ENCODE results near the gene MYRF. TPM values are rescaled to one million over a fixed set of nuclear protein-coding genes. Genes with fewer than 3 reads are reported as not detected.

MYRF gene
- total RNA-seq, 2 experiments from 2014 or later, result 0.19 to 1.1 TPM

DNA sequence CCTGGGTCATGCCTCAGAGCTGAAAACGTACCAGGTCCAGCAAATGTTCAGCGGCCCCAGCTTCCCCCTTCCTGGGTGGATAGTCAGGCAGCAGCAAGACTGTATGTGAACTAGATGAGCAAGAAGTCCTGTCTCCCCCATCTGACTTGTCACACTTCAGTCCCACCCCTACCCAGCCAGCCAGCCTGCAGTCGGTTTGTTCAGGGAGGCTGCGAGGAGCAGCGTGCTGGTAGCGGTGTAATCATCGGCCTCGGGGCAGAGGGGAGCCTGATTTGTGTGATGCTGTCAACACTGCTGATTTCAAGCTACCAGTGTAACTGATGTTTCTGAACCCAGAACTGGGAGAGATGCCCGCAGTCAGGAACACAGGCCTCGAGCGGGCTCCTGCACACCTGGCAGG, 30.4 kb downstream of the MYRF start:
- H3K4me3 ChIP-seq (ENCODE audit: low read depth, low read length, poor library complexity, severe bottlenecking), result no peak overlapping the region
- TF ChIP-seq EZH2phosphoT487 (IDR thresholded peaks at IDR 0.05; ENCODE audit: borderline replicate concordance, low read depth, low read length), result no peak
- no peak for TF ChIP-seq CTCF (conservative IDR thresholded peaks at IDR 0.05; ENCODE audit: low read length)
- no peak overlapping the region for H2AFZ ChIP-seq (ENCODE audit: low read length)
- H3K9me3 ChIP-seq (ENCODE audit: low read length), result no peaks in the 10 kb centered on the region
- POLR2A ChIA-PET, result interaction anchor here (0.9 kb wide), 1 partner anchor 10 kb away, joined by 3 read pairs; no protein-coding TSS in a partner anchor
- no peaks in the 10 kb centered on the region for H3K4me1 ChIP-seq (ENCODE audit: insufficient read depth, low read length, poor library complexity, severe bottlenecking)
- no peaks in the 10 kb centered on the region for H3K79me2 ChIP-seq (ENCODE audit: insufficient read depth, low read depth, low read length)
- peaks cover 29% of the 10 kb centered on the region for H3K36me3 ChIP-seq (ENCODE audit: insufficient read depth, low read length)
- no peaks in the 10 kb centered on the region for H3K9me2 ChIP-seq (ENCODE audit: insufficient read depth, low read length)
- H3K4me2 ChIP-seq (ENCODE audit: low read length), result no peak overlapping the region
- H4K20me1 ChIP-seq (ENCODE audit: insufficient read depth, low read length), result no peaks in the 10 kb centered on the region
- no TSS peak for BruUV-seq (replicated peaks)
- no peak for DNase-seq (ENCODE audit: low spot score)
- no peak overlapping the region for H3K27ac ChIP-seq (ENCODE audit: low read depth, low read length, poor library complexity, severe bottlenecking)
- intact Hi-C loops (cut with micrococcal nuclease; ENCODE audit: unreplicated experiment), result no loop called here
- CTCF ChIA-PET (ENCODE audit: unreplicated experiment), result no interaction called here

DNA sequence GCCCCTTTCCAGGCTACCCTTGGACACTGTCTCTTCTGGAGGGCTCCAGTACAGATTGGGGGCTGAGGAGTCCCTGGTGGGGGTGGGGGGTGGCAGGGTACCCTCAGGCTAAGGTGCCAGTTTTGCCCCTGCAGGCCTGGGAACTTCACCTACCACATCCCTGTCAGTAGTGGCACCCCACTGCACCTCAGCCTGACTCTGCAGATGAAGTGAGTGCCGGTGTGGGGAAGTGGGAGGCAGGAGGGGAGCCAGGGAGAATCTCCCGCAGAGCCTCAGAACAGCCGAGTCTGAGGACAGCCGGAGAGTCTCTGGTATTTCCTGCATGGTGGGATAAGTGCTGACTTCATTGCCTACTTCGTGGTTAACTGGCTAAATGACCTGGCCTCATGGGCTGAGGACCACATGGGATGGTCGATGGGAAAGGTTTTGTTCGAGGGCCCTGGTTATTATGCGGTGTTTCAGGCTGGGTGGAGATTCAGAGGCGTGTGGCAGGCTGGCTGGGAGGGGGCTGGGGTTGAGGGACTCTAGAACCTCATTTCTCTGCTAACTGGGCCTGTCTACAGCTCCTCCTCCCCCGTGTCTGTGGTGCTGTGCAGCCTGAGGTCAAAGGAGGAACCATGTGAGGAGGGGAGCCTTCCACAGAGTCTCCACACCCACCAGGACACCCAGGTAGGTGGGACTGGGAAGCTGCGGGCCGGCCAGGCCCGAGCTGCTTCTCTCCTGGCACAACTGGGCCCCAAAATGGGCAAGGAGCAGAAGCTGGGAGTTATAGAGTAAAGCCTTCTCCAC, 31.5 kb downstream of the MYRF start:
- no peak overlapping the region for H3K4me2 ChIP-seq (ENCODE audit: low read length)
- no peaks in the 10 kb centered on the region for H4K20me1 ChIP-seq (ENCODE audit: insufficient read depth, low read length)
- H2AFZ ChIP-seq (ENCODE audit: low read length), result no peak overlapping the region
- no peaks in the 10 kb centered on the region for H3K9me2 ChIP-seq (ENCODE audit: insufficient read depth, low read length)
- H3K4me1 ChIP-seq (ENCODE audit: insufficient read depth, low read length, poor library complexity, severe bottlenecking), result no peaks in the 10 kb centered on the region
- no peaks in the 10 kb centered on the region for H3K9me3 ChIP-seq (ENCODE audit: low read length)
- CTCF ChIA-PET (ENCODE audit: unreplicated experiment), result interaction anchor here (1.0 kb wide), 1 partner anchor 9 kb away, joined by 3 read pairs; the partner anchor contains the start of genes FEN1 and TMEM258
- H3K4me3 ChIP-seq (ENCODE audit: low read depth, low read length, poor library complexity, severe bottlenecking), result no peak overlapping the region
- H3K27ac ChIP-seq (ENCODE audit: low read depth, low read length, poor library complexity, severe bottlenecking), result no peak overlapping the region
- intact Hi-C loops (cut with micrococcal nuclease; ENCODE audit: unreplicated experiment), result no loop called here
- POLR2A ChIA-PET, result interaction anchor here (0.5 kb wide), 1 partner anchor 325 kb away, joined by 3 read pairs; no protein-coding TSS in a partner anchor
- H3K36me3 ChIP-seq (ENCODE audit: insufficient read depth, low read length), result peaks cover 40% of the 10 kb centered on the region
- no peak for DNase-seq (ENCODE audit: low spot score)
- H3K79me2 ChIP-seq (ENCODE audit: insufficient read depth, low read depth, low read length), result no peaks in the 10 kb centered on the region
- BruUV-seq (replicated peaks), result no TSS peak
- no peak for TF ChIP-seq CTCF (conservative IDR thresholded peaks at IDR 0.05; ENCODE audit: low read length)
- no peak for TF ChIP-seq EZH2phosphoT487 (IDR thresholded peaks at IDR 0.05; ENCODE audit: borderline replicate concordance, low read depth, low read length)

DNA sequence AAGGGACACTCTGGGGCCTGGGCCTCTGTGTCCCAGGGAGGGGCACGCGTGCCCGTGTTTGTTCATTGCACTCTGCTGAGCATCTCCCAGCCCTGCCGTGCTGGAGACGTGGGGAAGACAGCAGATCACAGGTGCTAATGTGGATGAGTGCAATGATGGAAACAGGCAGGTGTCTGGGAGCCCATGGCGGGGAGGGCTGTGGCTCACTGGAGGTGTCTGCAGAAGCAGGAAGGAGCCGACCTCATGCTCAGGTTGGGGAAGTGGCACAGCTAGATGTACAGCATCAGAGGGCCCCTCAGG, 32.0 kb downstream of the MYRF start:
- Histone ChIP-seq H3K4me2 (ENCODE audit: low read length) (no peak overlapping the region), H3K4me3 (ENCODE audit: low read depth, low read length, poor library complexity, severe bottlenecking) (no peak overlapping the region), H3K9me3 (ENCODE audit: low read length) (no peaks in the 10 kb centered on the region), H3K36me3 (ENCODE audit: insufficient read depth, low read length) (peaks cover 45% of the 10 kb centered on the region), H3K79me2 (ENCODE audit: insufficient read depth, low read depth, low read length) (no peaks in the 10 kb centered on the region), H3K9me2 (ENCODE audit: insufficient read depth, low read length) (no peaks in the 10 kb centered on the region), H3K4me1 (ENCODE audit: insufficient read depth, low read length, poor library complexity, severe bottlenecking) (no peaks in the 10 kb centered on the region), H2AFZ (ENCODE audit: low read length) (no peak overlapping the region), H3K27ac (ENCODE audit: low read depth, low read length, poor library complexity, severe bottlenecking) (no peak overlapping the region), H4K20me1 (ENCODE audit: insufficient read depth, low read length) (no peaks in the 10 kb centered on the region)
- intact Hi-C loops (cut with micrococcal nuclease; ENCODE audit: unreplicated experiment), result no loop called here
- DNase-seq (ENCODE audit: low spot score), result no peak
- TF ChIP-seq EZH2phosphoT487 (IDR thresholded peaks at IDR 0.05; ENCODE audit: borderline replicate concordance, low read depth, low read length) (no peak), CTCF (conservative IDR thresholded peaks at IDR 0.05; ENCODE audit: low read length) (no peak)
- CTCF ChIA-PET (ENCODE audit: unreplicated experiment), result interaction anchor here (1.0 kb wide), 1 partner anchor 8 kb away, joined by 3 read pairs; the partner anchor contains the start of genes FEN1 and TMEM258
- POLR2A ChIA-PET, result no interaction called here
- no TSS peak for BruUV-seq (replicated peaks)

Measured in OCI-LY7 (cell line).